H1 (cell line): ENCODE results near the gene PYCARD. TPM values are rescaled to one million over a fixed set of nuclear protein-coding genes. Genes with fewer than 3 reads are reported as not detected.

Experiments used
- CTCF ChIA-PET: fragments of 300-600 bp; sonication (Branson Sonifier 250); formaldehyde crosslinking; loops from one replicate; lab custom pipeline; 2021; ENCODE audit not compliant: partially characterized antibody; lab: Charles Lee
- POLR2A ChIA-PET: fragments of 300-600 bp; sonication (Branson Sonifier 250); formaldehyde crosslinking; loops from one replicate; lab custom pipeline; 2021; ENCODE audit warnings: inconsistent platforms; ENCODE audit not compliant: partially characterized antibody; lab: Charles Lee
- DNase-seq, 2 experiments: peaks; one replicate each; pipeline versions ENCODE4 v3.0.0 to v3.0.0-alpha.2; 2010 to 2022; ENCODE audit warnings: low spot score in 2 of 2, low read depth in 1 of 2, mixed read lengths in 1 of 2
- FAIRE-seq: peaks from 2 replicates; lab custom pipeline; 2011; peaks lifted over from hg19 to GRCh38; lab: Jason Lieb, UNC
- H2AFZ ChIP-seq: 2 replicates; pipeline ENCODE4 v1.8.1; 2012; ENCODE audit warnings: low read length, inconsistent platforms
- H2AK5ac ChIP-seq: 2 replicates; pipeline ENCODE4 v1.6.1; 2013; ENCODE audit warnings: low read depth, low read length
- H2BK120ac ChIP-seq: replicated peaks from 2 replicates; pipeline ENCODE3; 2013; ENCODE audit warnings: low read depth, low read length, inconsistent platforms
- H2BK12ac ChIP-seq: 2 replicates; pipeline ENCODE4 v1.6.1; 2013; ENCODE audit warnings: low read depth, low read length
- H2BK15ac ChIP-seq: 2 replicates; pipeline ENCODE4 v1.6.1; 2013; ENCODE audit warnings: low read length
- H2BK20ac ChIP-seq: 2 replicates; pipeline ENCODE4 v1.6.1; 2013; ENCODE audit warnings: low read length
- H2BK5ac ChIP-seq: 2 replicates; pipeline ENCODE4 v1.6.1; 2013; ENCODE audit warnings: low read depth, low read length
- H3K14ac ChIP-seq: 2 replicates; pipeline ENCODE4 v1.6.1; 2013; ENCODE audit warnings: inconsistent platforms; ENCODE audit not compliant: insufficient read length
- H3K18ac ChIP-seq: 2 replicates; pipeline ENCODE4 v1.6.1; 2013; ENCODE audit warnings: low read length; ENCODE audit errors: extremely low read depth
- H3K23ac ChIP-seq: 2 replicates; pipeline ENCODE4 v1.6.1; 2013; ENCODE audit warnings: inconsistent platforms; ENCODE audit not compliant: insufficient read length
- H3K23me2 ChIP-seq: 2 replicates; pipeline ENCODE4 v1.6.1; 2013; ENCODE audit warnings: low read depth, low read length
- H3K27ac ChIP-seq: 2 replicates; pipeline ENCODE4 v1.6.1; 2011; ENCODE audit warnings: low read depth, low read length, inconsistent platforms
- H3K27me3 ChIP-seq, 4 experiments: replicated peaks in 1 of 4; 1 replicate in 1 of 4; 2 replicates in 3 of 4; pipeline versions ENCODE4 v1.6.1 to v1.8.1; 2011 to 2013; ENCODE audit warnings: low read length in 3 of 4, mild to moderate bottlenecking in 3 of 4, inconsistent platforms in 2 of 4, mixed read lengths in 2 of 4, moderate library complexity in 1 of 4; ENCODE audit not compliant: control insufficient read depth in 3 of 4, insufficient read depth in 3 of 4; ENCODE audit errors: extremely low read depth in 1 of 4
- H3K36me3 ChIP-seq, 4 experiments: 2 replicates each; pipeline versions ENCODE4 v1.6.1 to v1.8.1; 2011 to 2013; ENCODE audit warnings: mild to moderate bottlenecking in 4 of 4, low read length in 3 of 4, moderate library complexity in 2 of 4, control low read depth in 1 of 4, inconsistent platforms in 1 of 4; ENCODE audit not compliant: insufficient read depth in 4 of 4, control insufficient read depth in 2 of 4
- H3K4ac ChIP-seq: replicated peaks from 2 replicates; pipeline ENCODE3; 2013; ENCODE audit warnings: low read length, low read depth, mixed read lengths, inconsistent platforms; ENCODE audit not compliant: insufficient read length
- H3K4me1 ChIP-seq, 4 experiments: replicated peaks in 1 of 4; 1 replicate in 1 of 4; 2 replicates in 3 of 4; pipeline versions ENCODE4 v1.6.1 to v1.8.1; 2011 to 2013; ENCODE audit warnings: low read length in 3 of 4, inconsistent platforms in 2 of 4, mixed read lengths in 1 of 4; ENCODE audit not compliant: insufficient read depth in 4 of 4, control insufficient read depth in 3 of 4
- H3K4me2 ChIP-seq, 2 experiments: 2 replicates each; pipeline versions ENCODE4 v1.6.1 to v1.8.1; 2011 to 2013; ENCODE audit warnings: low read depth in 2 of 2, low read length in 2 of 2, control low read depth in 1 of 2, inconsistent platforms in 1 of 2, mild to moderate bottlenecking in 1 of 2; ENCODE audit not compliant: insufficient read depth in 1 of 2
- H3K4me3 ChIP-seq, 4 experiments: fragments of 200-600, 300-600 bp in 1 of 4; sonication (generic), shearing (Covaris generic), sonication (Bioruptor Twin) in 1 of 4; 2 replicates each; pipeline versions ENCODE4 v1.5.1 to v1.8.1; 2011 to 2016; ENCODE audit warnings: low read length in 4 of 4, low read depth in 3 of 4, control low read depth in 2 of 4, inconsistent platforms in 2 of 4, mild to moderate bottlenecking in 2 of 4, mixed read lengths in 1 of 4, moderate library complexity in 1 of 4; ENCODE audit not compliant: insufficient read depth in 2 of 4; ENCODE audit errors: extremely low read depth in 1 of 4
- H3K56ac ChIP-seq: replicated peaks from 2 replicates; pipeline ENCODE3; 2013; ENCODE audit warnings: low read depth, mild to moderate bottlenecking, mixed read lengths, low read length, inconsistent platforms; ENCODE audit not compliant: insufficient read length
- H3K79me1 ChIP-seq: 2 replicates; pipeline ENCODE4 v1.6.1; 2013; ENCODE audit warnings: low read depth, low read length, control low read depth
- H3K79me2 ChIP-seq, 2 experiments: 2 replicates each; pipeline versions ENCODE4 v1.6.1 to v1.8.1; 2012 to 2013; ENCODE audit warnings: low read length in 2 of 2, mild to moderate bottlenecking in 2 of 2, inconsistent platforms in 1 of 2; ENCODE audit not compliant: insufficient read depth in 2 of 2, control insufficient read depth in 1 of 2
- H3K9ac ChIP-seq, 4 experiments: replicated peaks in 1 of 4; 1 replicate in 1 of 4; 2 replicates in 3 of 4; pipeline versions ENCODE4 v1.6.1 to v1.8.1; 2011 to 2013; ENCODE audit warnings: low read depth in 3 of 4, low read length in 3 of 4, control low read depth in 2 of 4, mild to moderate bottlenecking in 2 of 4, moderate library complexity in 2 of 4, inconsistent platforms in 1 of 4; ENCODE audit errors: extremely low read depth in 1 of 4
- H3K9me3 ChIP-seq, 2 experiments: 2 replicates each; pipeline versions ENCODE4 v1.6.1 to v1.8.1; 2012 to 2013; ENCODE audit warnings: mild to moderate bottlenecking in 2 of 2, moderate library complexity in 2 of 2, control low read depth in 1 of 2, inconsistent platforms in 1 of 2, low read depth in 1 of 2, low read length in 1 of 2, mixed read lengths in 1 of 2; ENCODE audit not compliant: insufficient read depth in 2 of 2
- H4K20me1 ChIP-seq, 2 experiments: replicated peaks in 1 of 2; 2 replicates each; pipeline versions ENCODE3 to v1.8.1; 2011 to 2013; ENCODE audit warnings: inconsistent platforms in 2 of 2, low read length in 2 of 2, mild to moderate bottlenecking in 1 of 2; ENCODE audit not compliant: insufficient read depth in 2 of 2, control insufficient read depth in 1 of 2
- H4K5ac ChIP-seq: 2 replicates; pipeline ENCODE4 v1.6.1; 2013; ENCODE audit warnings: low read length, low read depth, mixed read lengths, inconsistent platforms; ENCODE audit not compliant: insufficient read length
- H4K8ac ChIP-seq: 2 replicates; pipeline ENCODE4 v1.8.0; 2013; ENCODE audit warnings: mild to moderate bottlenecking, moderate library complexity, low read length, inconsistent platforms; ENCODE audit not compliant: insufficient read depth; ENCODE audit errors: extremely low read depth
- H4K91ac ChIP-seq: replicated peaks from 2 replicates; pipeline ENCODE3; 2013; ENCODE audit warnings: low read length, mixed read lengths, inconsistent platforms; ENCODE audit not compliant: insufficient read length
- CBX8 ChIP-seq: fragments of 300-800, 300-1000 bp; sonication (generic); IDR thresholded peaks from 2 replicates; pipeline ENCODE4 v1.7.1; 2016; ENCODE audit warnings: low read depth, low read length, borderline replicate concordance
- CREB1 ChIP-seq: IDR thresholded peaks from 2 replicates; pipeline ENCODE4 v1.6.1; 2012; ENCODE audit warnings: inconsistent platforms
- KDM1A ChIP-seq: fragments of 200-600, 300-600 bp; sonication (generic); IDR thresholded peaks from 2 replicates; pipeline ENCODE4 v1.7.1; 2016; ENCODE audit warnings: mild to moderate bottlenecking, low read length, borderline replicate concordance
- SIN3A ChIP-seq, 2 experiments: IDR thresholded peaks in 1 of 2; conservative IDR thresholded peaks in 1 of 2; 2 replicates each; pipeline ENCODE4 v1.6.1; 2011 to 2012; ENCODE audit warnings: low read length in 2 of 2, improper control_type of control experiment in 1 of 2, low read depth in 1 of 2, mild to moderate bottlenecking in 1 of 2
- YY1 ChIP-seq: IDR thresholded peaks from 2 replicates; pipeline ENCODE4 v1.6.1; 2011; ENCODE audit warnings: low read depth, mild to moderate bottlenecking, low read length
- WGBS, 2 experiments: shearing (Covaris generic) in 1 of 2; methylation state at CpG; one replicate each; pipeline versions ENCODE4 v1.1.6 to v1.1.7; 2013 to 2015; ENCODE audit warnings: low lambda C conversion rate in 2 of 2, mixed read lengths in 2 of 2, inconsistent platforms in 1 of 2, low coverage in 1 of 2, missing lambda C conversion rate in 1 of 2; ENCODE audit not compliant: insufficient replicate concordance in 2 of 2, insufficient coverage in 1 of 2, insufficient read length in 1 of 2; ENCODE audit errors: extremely low coverage in 1 of 2, missing lambda C conversion rate in 1 of 2; 5-methylcytosine and 5-hydroxymethylcytosine counted together
- polyA plus RNA-seq, 7 experiments: library from polyadenylated mRNA; depleted of rRNA in 3 of 7; stranded (reverse) in 5 of 7; unstranded in 2 of 7; fragments of >200 nt in 5 of 7; fragments of 200-250 nt in 2 of 7; gene quantifications; 1 replicate in 5 of 7; 2 replicates in 1 of 7; 4 replicates in 1 of 7; pipeline versions ENCODE4 v1.2.1 to v1.2.3, GENCODE V29; 2011 to 2013; ENCODE audit warnings: missing spikeins in 2 of 7, mixed read lengths in 2 of 7
- total RNA-seq: library from RNA; stranded (reverse); fragmentation: NEBNext Ultra II Directional; extraction: Animal tissue kit (Norgen Biotek cat#: 25700); gene quantifications from 2 replicates; pipeline ENCODE4 v1.2.1, GENCODE V29; 2021

Gene PYCARD
- total and polyA plus RNA-seq, 2 of the 8 experiments (the other 6 are each of a cell fraction or from before 2014, with no cell fraction given): 29.9 to 77.9 TPM

GRCh38 chr16:31213877-31214707 is 11.5 kb upstream of the PYCARD start, which contains the start of gene TRIM72:
TRIM72 (plus strand) TSS chr16:31214119; CDS start chr16:31214739, 620 bp downstream.
- peak within 1 kb of the TSS; percentile 93 for H4K8ac ChIP-seq
- peak within 1 kb of the TSS; percentile 99 for H4K91ac ChIP-seq
- peak within 1 kb of the TSS; percentile 83; the same call in 1 of the 2 replicates for H2BK5ac ChIP-seq
- ChIA-PET CTCF (interaction anchor here (0.8 to 2.3 kb wide), 9 partner anchors 10 to 246 kb away, joined by 3 to 8 read pairs (median 3); no protein-coding TSS in a partner anchor), POLR2A (interaction anchor here (0.6 to 24.0 kb wide), 14 partner anchors 17 to 498 kb away, joined by 3 to 430 read pairs (median 5); partner anchors contain the start of genes FUS and PYCARD)
- WGBS, 2 experiments: 40% methylated on average over 25 of the region's 25 CpGs; no CpG with 5 or more reads in 1 of the 2 experiments
- no peaks in the 10 kb centered on the region for H3K79me1 ChIP-seq
- no peak within 1 kb of the TSS for H2AFZ ChIP-seq
- peaks cover 0 to 33% (median 20%) of the 10 kb centered on the region in 4 experiments; a peak in 6 of 7 replicates for H3K4me1 ChIP-seq
- H3K4ac ChIP-seq: peak within 1 kb of the TSS; percentile 96
- peak within 1 kb of the TSS; percentile 79 to 92 for H3K4me2 ChIP-seq
- H3K14ac ChIP-seq: peak within 1 kb of the TSS; percentile 78
- no peak within 1 kb of the TSS for H3K23ac ChIP-seq
- H3K18ac ChIP-seq: peak within 1 kb of the TSS; percentile 97
- peak within 1 kb of the TSS; percentile 4 to 71 (median 40); a peak in 5 of 7 replicates for H3K9ac ChIP-seq
- peak within 1 kb of the TSS; percentile 48; the same call in 1 of the 2 replicates for H2BK20ac ChIP-seq
- H2BK120ac ChIP-seq: peak within 1 kb of the TSS; percentile 87
- no peaks in the 10 kb centered on the region for H3K9me3 ChIP-seq
- H2AK5ac ChIP-seq: no peak within 1 kb of the TSS
- H2BK15ac ChIP-seq: peak within 1 kb of the TSS; percentile 95; the same call in 1 of the 2 replicates
- H4K5ac ChIP-seq: peak within 1 kb of the TSS; percentile 96
- H3K23me2 ChIP-seq: peaks cover 19% of the 10 kb centered on the region
- H4K20me1 ChIP-seq: no peaks in the 10 kb centered on the region
- no peaks in the 10 kb centered on the region for H3K36me3 ChIP-seq
- no peaks in the 10 kb centered on the region for H3K79me2 ChIP-seq
- H2BK12ac ChIP-seq: peak within 1 kb of the TSS; percentile 99; the same call in 1 of the 2 replicates
- peak within 1 kb of the TSS; percentile 92 for H3K56ac ChIP-seq
- no peak for FAIRE-seq
- H3K4me3 ChIP-seq: peak within 1 kb of the TSS; percentile 30 to 74 (median 59)
- H3K27me3 ChIP-seq: peaks cover 8 to 21% (median 19%) of the 10 kb centered on the region in 4 experiments
- H3K27ac ChIP-seq: no peak within 1 kb of the TSS
- no peak for DNase-seq
- no peak for TF ChIP-seq KDM1A
- no peak for TF ChIP-seq CREB1
- 0 out of 4 replicates have a peak, but pooled peaks of 1 of the 2 experiments have one; percentile 3 for TF ChIP-seq SIN3A (conservative IDR thresholded peaks at IDR 0.05 in 1 of 2, IDR thresholded peaks at IDR 0.05 in 1 of 2; ENCODE audit: low read depth in 1 of 2, low read length in 2 of 2)
- TF ChIP-seq YY1: no peak
- no peak for TF ChIP-seq CBX8
- TF ChIP-seq, all 59 proteins: peak for 1
